ENCODE results near the gene THSD7B. TPM values are rescaled to one million over a fixed set of nuclear protein-coding genes. Genes with fewer than 3 reads are reported as not detected.

The THSD7B gene
- total and polyA plus RNA-seq, 2 experiments from 2014 or later, result 0.86 to 3.8 TPM

DNA sequence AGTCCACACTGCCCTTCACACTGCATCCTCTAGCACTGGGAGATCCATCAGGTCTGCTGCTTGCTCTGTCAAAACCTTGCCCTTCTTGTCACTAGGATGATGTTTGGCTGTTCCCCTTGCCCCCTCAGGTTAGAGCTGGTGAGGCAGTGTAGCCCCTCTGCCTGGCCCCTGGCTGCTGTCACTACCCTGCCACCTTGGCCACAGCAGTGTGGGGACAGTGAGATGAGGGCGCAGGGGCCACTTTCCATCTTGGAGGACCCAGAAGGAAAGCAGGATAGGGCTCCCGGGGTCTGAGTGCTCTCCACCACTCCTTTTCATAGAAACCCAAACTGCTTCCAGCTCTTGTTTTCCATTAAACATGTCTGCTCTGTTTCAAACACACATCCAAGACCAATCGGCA, 19.9 kb downstream of the THSD7B start:
- Mint-ChIP-seq H3K36me3 (ENCODE audit: low read depth) (no peaks in the 10 kb centered on the region), H3K4me1 (peaks cover 7% of the 10 kb centered on the region; the same call in 2 of the 3 replicates), H3K27me3 (ENCODE audit: insufficient read depth, low read depth, poor library complexity) (no peaks in the 10 kb centered on the region), H3K4me3 (no peak overlapping the region), H3K9me3 (no peaks in the 10 kb centered on the region; the same call in 2 of the 3 replicates), H3K27ac (no peak overlapping the region)
- TF ChIP-seq CTCF (conservative IDR thresholded peaks at IDR 0.05; ENCODE audit: low read depth in 2 of 2), result no peak
- TF ChIP-seq, protein P1, sequence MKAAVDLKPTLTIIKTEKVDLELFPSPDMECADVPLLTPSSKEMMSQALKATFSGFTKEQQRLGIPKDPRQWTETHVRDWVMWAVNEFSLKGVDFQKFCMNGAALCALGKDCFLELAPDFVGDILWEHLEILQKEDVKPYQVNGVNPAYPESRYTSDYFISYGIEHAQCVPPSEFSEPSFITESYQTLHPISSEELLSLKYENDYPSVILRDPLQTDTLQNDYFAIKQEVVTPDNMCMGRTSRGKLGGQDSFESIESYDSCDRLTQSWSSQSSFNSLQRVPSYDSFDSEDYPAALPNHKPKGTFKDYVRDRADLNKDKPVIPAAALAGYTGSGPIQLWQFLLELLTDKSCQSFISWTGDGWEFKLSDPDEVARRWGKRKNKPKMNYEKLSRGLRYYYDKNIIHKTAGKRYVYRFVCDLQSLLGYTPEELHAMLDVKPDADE (IDR thresholded peaks at IDR 0.05), result no peak
- no peak for TF ChIP-seq REST (IDR thresholded peaks at IDR 0.05; ENCODE audit: unreplicated experiment)
- no peak for TF ChIP-seq JUNB (IDR thresholded peaks at IDR 0.05; ENCODE audit: unreplicated experiment)
- TF ChIP-seq NANOG (IDR thresholded peaks at IDR 0.05; ENCODE audit: borderline replicate concordance), result no peak
- TF ChIP-seq ZNF114 (CRISPR knock-in tag; IDR thresholded peaks at IDR 0.05), result no peak
- TF ChIP-seq, protein P2, sequence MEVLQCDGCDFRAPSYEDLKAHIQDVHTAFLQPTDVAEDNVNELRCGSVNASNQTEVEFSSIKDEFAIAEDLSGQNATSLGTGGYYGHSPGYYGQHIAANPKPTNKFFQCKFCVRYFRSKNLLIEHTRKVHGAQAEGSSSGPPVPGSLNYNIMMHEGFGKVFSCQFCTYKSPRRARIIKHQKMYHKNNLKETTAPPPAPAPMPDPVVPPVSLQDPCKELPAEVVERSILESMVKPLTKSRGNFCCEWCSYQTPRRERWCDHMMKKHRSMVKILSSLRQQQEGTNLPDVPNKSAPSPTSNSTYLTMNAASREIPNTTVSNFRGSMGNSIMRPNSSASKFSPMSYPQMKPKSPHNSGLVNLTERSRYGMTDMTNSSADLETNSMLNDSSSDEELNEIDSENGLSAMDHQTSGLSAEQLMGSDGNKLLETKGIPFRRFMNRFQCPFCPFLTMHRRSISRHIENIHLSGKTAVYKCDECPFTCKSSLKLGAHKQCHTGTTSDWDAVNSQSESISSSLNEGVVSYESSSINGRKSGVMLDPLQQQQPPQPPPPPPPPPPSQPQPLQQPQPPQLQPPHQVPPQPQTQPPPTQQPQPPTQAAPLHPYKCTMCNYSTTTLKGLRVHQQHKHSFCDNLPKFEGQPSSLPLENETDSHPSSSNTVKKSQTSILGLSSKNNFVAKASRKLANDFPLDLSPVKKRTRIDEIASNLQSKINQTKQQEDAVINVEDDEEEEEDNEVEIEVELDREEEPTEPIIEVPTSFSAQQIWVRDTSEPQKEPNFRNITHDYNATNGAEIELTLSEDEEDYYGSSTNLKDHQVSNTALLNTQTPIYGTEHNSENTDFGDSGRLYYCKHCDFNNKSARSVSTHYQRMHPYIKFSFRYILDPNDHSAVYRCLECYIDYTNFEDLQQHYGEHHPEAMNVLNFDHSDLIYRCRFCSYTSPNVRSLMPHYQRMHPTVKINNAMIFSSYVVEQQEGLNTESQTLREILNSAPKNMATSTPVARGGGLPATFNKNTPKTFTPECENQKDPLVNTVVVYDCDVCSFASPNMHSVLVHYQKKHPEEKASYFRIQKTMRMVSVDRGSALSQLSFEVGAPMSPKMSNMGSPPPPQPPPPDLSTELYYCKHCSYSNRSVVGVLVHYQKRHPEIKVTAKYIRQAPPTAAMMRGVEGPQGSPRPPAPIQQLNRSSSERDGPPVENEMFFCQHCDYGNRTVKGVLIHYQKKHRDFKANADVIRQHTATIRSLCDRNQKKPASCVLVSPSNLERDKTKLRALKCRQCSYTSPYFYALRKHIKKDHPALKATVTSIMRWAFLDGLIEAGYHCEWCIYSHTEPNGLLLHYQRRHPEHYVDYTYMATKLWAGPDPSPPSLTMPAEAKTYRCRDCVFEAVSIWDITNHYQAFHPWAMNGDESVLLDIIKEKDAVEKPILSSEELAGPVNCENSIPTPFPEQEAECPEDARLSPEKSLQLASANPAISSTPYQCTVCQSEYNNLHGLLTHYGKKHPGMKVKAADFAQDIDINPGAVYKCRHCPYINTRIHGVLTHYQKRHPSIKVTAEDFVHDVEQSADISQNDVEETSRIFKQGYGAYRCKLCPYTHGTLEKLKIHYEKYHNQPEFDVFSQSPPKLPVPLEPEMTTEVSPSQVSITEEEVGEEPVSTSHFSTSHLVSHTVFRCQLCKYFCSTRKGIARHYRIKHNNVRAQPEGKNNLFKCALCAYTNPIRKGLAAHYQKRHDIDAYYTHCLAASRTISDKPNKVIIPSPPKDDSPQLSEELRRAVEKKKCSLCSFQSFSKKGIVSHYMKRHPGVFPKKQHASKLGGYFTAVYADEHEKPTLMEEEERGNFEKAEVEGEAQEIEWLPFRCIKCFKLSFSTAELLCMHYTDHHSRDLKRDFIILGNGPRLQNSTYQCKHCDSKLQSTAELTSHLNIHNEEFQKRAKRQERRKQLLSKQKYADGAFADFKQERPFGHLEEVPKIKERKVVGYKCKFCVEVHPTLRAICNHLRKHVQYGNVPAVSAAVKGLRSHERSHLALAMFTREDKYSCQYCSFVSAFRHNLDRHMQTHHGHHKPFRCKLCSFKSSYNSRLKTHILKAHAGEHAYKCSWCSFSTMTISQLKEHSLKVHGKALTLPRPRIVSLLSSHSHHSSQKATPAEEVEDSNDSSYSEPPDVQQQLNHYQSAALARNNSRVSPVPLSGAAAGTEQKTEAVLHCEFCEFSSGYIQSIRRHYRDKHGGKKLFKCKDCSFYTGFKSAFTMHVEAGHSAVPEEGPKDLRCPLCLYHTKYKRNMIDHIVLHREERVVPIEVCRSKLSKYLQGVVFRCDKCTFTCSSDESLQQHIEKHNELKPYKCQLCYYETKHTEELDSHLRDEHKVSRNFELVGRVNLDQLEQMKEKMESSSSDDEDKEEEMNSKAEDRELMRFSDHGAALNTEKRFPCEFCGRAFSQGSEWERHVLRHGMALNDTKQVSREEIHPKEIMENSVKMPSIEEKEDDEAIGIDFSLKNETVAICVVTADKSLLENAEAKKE (CRISPR knock-in tag; IDR thresholded peaks at IDR 0.05), result no peak
- TF ChIP-seq POLR2AphosphoS5 (IDR thresholded peaks at IDR 0.05; ENCODE audit: low read depth), result no peak
- TF ChIP-seq STAT1 (IDR thresholded peaks at IDR 0.05; ENCODE audit: unreplicated experiment), result no peak
- no peak for TF ChIP-seq CREB1 (CRISPR knock-in tag; IDR thresholded peaks at IDR 0.05; ENCODE audit: low read depth)
- no peak for TF ChIP-seq EZH2phosphoT487 (IDR thresholded peaks at IDR 0.05; ENCODE audit: unreplicated experiment)
- no peak for TF ChIP-seq ZNF331 (CRISPR knock-in tag; IDR thresholded peaks at IDR 0.05; ENCODE audit: low read depth)
- TF ChIP-seq EZH2 (IDR thresholded peaks at IDR 0.05; ENCODE audit: low read depth, unreplicated experiment), result no peak
- Histone ChIP-seq H3K4me3 (no peak overlapping the region), H3F3A (replicated peaks; ENCODE audit: low read depth) (no peaks in the 10 kb centered on the region), H3K36me3 (ENCODE audit: insufficient read depth) (no peaks in the 10 kb centered on the region), H3K27ac (ENCODE audit: low read depth) (no peak overlapping the region), H3K27me3 (ENCODE audit: insufficient read depth) (no peaks in the 10 kb centered on the region), H2AFZ (no peak overlapping the region), H3K9me2 (ENCODE audit: insufficient read depth) (no peaks in the 10 kb centered on the region), H3K4me1 (ENCODE audit: insufficient read depth) (0 out of 2 replicates have a peak, but pooled peaks cover 8% of the 10 kb centered on the region), H3K79me2 (replicated peaks; ENCODE audit: insufficient read depth) (no peaks in the 10 kb centered on the region), H3K4me2 (no peak overlapping the region), H4K20me1 (replicated peaks; ENCODE audit: insufficient read depth) (no peaks in the 10 kb centered on the region; the same call in 1 of the 2 replicates)
- DNase-seq (ENCODE audit: low spot score) (no peak), ATAC-seq (no peak)
